ENCODE data around the gene PERM1. TPM values are rescaled to one million over a fixed set of nuclear protein-coding genes. Genes with fewer than 3 reads are reported as not detected.

PERM1 gene
- total RNA-seq, 1 donor: not detected

DNA sequence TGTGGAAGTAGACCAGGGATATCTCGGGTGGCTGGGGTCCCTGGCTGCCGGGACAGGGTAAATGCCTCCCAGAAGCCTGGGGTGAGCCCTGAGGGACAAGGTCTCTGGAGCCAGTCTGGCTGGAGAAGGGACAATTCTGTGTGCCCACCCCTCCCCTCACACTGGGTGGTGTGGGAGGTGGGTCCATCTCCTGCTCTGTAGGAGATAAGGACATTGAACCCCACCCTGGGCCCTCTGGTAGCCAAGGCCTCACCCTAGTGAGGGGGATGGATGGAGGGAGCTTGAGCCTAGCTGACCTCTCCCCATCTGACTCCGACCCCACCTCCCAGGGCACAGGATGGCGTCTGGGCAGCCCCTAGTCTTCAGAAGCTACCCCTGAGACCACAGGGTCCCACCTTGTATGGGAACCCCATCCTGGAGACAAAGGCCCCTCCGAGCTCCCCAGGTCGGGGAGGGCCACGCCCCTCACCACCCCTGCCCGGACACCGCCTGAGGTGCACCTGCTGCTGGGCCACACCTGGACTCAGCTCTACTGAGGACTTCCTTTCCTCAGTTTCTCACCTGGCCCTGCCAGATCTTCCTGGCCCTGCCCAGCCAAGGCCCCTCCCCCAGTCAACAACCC is 42.4 kb upstream of the PERM1 start:
- no peak overlapping the region for H3K4me3 ChIP-seq (ENCODE audit: low read depth, low read length)
- TF ChIP-seq, protein P1, sequence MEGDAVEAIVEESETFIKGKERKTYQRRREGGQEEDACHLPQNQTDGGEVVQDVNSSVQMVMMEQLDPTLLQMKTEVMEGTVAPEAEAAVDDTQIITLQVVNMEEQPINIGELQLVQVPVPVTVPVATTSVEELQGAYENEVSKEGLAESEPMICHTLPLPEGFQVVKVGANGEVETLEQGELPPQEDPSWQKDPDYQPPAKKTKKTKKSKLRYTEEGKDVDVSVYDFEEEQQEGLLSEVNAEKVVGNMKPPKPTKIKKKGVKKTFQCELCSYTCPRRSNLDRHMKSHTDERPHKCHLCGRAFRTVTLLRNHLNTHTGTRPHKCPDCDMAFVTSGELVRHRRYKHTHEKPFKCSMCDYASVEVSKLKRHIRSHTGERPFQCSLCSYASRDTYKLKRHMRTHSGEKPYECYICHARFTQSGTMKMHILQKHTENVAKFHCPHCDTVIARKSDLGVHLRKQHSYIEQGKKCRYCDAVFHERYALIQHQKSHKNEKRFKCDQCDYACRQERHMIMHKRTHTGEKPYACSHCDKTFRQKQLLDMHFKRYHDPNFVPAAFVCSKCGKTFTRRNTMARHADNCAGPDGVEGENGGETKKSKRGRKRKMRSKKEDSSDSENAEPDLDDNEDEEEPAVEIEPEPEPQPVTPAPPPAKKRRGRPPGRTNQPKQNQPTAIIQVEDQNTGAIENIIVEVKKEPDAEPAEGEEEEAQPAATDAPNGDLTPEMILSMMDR (IDR thresholded peaks at IDR 0.05; ENCODE audit: insufficient read depth, low read length): no peak
- no peak for DNase-seq (ENCODE audit: low read depth)

DNA sequence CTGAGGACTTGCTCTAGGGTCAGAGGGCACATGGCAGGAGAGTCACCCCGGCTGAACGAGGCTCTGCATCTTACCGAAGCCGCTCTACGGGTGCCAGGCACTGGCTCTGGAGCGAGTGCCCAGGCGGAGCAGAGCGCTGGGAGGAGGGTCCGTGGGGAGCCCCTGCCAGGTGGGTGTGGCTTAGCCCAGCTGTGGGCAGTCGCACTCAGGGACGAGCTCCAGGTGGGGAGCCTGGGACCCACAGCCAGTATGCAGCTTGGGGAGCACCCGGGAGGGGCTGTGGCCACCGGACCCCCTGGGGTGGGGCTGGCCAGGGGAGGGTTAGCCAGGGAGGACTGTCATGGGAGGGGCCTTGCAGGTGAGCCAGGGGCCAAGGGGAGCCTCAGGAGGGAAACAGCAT is 41.8 kb upstream of the PERM1 start:
- DNase-seq (ENCODE audit: low read depth): no peak
- H3K4me3 ChIP-seq (ENCODE audit: low read depth, low read length): no peak overlapping the region
- TF ChIP-seq, protein P1 (IDR thresholded peaks at IDR 0.05; ENCODE audit: insufficient read depth, low read length): no peak

DNA sequence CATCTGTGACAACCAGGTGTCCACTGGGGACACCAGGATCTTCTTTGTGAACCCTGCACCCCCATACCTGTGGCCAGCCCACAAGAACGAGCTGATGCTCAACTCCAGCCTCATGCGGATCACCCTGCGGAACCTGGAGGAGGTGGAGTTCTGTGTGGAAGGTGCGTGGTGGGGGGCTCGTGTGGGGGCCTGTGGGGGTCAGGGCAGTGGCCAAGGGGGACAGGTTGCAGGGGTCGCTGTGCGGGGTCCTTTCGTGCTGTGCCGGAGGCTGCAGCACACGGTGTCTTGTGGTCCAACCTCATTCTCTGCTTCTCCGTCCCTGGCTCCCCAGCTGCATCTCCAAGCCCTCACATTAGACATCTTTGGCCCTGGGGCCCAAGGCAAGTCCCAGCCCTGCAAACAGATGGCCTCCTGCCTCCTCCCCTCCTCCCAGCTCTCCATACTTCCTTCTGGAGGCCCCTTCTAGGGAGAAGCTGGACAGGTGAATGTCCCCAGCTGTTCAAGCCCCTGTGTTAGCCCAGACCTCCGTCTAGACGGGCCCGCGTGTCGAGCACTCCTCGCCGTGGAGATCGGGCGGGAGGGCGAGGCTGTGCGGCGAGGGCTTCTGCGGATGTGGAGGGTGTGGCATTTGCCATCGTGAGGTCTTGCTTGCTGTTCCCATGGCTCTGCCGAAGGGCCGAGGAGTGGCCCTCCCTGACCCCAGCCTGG is 40.6 kb upstream of the PERM1 start:
- DNase-seq (ENCODE audit: low read depth): no peak
- H3K4me3 ChIP-seq (ENCODE audit: low read depth, low read length): no peak overlapping the region
- TF ChIP-seq, protein P1 (IDR thresholded peaks at IDR 0.05; ENCODE audit: insufficient read depth, low read length): no peak

DNA sequence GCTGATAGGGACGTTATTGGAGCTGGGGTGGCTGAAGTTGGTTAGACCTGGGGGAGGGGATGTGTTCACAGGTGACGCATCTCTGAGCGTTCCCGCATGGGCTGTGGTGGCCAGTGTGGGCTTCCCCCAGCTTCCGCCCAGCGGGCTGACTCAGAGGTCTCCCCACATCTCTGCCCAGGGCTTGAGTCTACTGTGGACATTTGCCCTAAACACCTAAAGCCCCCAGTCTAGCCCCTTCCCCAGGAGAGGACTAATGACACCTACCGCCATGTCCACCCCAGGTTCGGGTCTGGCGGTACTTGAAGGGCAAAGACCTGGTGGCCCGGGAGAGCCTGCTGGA is 40.0 kb upstream of the PERM1 start:
- no peak for DNase-seq (ENCODE audit: low read depth)
- H3K4me3 ChIP-seq (ENCODE audit: low read depth, low read length): no peak overlapping the region
- TF ChIP-seq, protein P1 (IDR thresholded peaks at IDR 0.05; ENCODE audit: insufficient read depth, low read length): no peak

DNA sequence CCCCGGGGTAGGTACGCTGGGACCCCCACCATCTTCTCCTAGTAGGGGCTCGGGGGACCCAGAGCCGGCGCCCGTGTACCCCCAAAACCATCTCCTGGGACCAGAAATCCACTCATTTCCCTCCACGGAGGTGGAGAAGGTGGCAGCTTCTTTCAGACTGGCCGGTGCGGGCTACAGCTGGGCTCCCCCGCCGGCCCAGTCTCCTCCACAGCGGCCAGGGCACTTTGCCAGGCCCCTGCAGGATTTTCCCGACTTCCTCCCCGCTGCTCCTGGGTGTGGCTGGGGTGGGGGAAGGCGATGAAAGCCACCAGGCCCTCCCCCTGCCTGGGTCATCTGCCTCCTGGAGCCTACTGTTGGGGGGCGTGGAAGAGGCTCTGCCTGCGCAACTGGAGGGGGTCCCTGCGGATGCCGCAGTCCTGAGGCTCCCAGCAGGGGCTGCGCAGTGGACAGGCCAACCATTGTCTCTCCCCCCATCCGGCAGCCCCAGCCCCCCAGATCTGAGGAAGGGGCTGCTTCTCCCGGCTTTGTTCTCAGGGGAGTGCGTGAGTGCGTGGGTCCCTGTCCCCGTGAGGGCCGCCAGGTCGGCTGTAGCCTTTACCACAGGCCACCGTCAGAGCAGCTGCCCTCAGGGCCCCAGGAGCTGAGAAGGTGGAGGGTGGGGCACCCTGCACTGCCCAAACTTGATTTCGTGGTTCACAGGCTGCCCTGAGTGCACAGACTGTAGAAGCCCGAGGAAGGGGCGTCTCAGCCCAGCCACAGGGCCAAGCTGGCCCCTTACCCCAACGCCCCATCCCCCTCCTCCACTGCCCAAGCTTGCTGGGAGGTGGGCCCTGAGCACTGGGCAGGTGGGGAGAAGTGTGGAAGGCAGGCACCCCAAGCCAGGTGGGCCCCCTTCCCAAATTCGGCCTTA is 39.4 kb upstream of the PERM1 start:
- peak; percentile 64 for DNase-seq (ENCODE audit: low read depth)
- TF ChIP-seq, protein P1 (IDR thresholded peaks at IDR 0.05; ENCODE audit: insufficient read depth, low read length): no peak
- H3K4me3 ChIP-seq (ENCODE audit: low read depth, low read length): peak overlapping the region; percentile 55

DNA sequence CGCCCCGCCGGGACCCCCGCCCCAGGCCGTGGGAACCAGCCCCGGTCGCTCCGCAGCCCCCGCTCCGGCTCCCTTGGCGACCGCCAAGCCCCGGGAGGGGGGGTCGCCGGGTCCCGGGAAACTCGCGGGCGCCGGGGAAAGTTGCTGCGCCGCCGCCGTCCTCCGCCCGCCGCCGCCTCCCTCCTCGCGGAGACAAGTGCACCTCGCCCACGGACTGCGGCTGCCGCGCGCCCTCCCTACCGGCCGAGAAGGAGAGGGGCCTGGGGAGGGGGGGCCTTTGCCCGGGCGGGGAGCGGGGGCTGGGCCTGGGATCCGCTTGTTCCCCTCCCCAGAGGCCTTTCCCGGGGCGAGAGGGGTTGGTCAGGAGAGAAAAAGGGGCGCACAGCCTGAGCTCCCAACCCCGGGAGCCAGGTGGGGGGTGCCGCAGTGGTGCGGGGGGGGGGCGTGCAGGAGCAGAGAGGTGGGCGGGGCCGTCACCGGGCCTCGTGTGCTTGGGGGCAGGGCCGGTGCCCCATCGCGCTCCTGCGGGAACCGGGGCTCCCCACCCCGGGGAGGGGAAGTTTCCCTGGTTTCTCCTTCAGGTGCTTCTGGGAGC is 38.6 kb upstream of the PERM1 start:
- H3K4me3 ChIP-seq (ENCODE audit: low read depth, low read length): peak overlapping the region; percentile 68
- no peak for DNase-seq (ENCODE audit: low read depth)
- TF ChIP-seq, protein P1 (IDR thresholded peaks at IDR 0.05; ENCODE audit: insufficient read depth, low read length): no peak
